MV-4-11 (cell line): ENCODE data around the gene GFRA1.

Source experiments
- DNase-seq: peaks from one replicate; lab custom pipeline; 2025; lab: John Stamatoyannopoulos, UW

Gene GFRA1

GRCh38 chr10:116029826-116030225 lies 243.2 kb downstream of the GFRA1 start:
- no peak for DNase-seq

DNA sequence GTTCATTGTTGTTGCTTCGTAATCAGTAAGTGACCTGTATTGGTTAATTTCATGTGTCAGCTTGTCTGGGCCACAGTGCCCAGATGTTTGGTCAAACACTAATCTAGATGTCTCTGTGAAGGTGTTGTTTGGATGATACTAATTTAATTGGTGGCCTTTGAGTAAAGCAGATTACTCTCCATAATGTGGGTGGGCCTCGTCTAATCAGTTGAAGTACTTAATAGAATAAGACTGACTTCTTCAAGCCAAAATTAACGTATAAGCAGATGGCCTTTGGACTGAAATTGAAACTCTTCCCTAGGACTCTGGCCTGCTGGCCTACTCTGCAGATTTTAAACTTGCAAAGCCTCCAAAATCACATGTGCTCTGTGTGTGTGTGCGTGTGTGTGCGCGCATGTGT lies 245.7 kb downstream of the GFRA1 start:
- no peak for DNase-seq

DNA sequence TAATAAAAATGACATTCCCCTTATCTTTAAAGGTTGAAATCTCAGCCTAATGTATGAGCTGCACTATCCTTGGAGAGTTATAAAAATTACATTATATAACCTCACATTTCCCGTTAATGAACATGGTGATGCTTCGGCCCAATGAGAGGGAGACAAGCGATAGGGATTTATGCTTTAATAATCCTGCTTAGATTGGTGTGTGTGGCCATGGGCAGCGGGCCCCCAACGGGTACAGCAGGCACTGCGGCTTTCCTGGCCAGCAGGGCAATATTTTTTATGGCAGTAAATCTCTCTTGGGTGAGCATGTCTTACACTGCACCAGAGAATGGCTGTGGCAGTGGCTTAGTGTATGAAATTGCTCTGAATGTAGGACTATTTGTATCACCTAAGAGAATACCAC lies 246.3 kb downstream of the GFRA1 start:
- DNase-seq, result no peak

- no peak for DNase-seq
These were observed 246.7 kb downstream of the GFRA1 start for GRCh38 chr10:116026315-116026714.

- no peak for DNase-seq
These were observed 248.6 kb downstream of the GFRA1 start for GRCh38 chr10:116024271-116024878.

DNA sequence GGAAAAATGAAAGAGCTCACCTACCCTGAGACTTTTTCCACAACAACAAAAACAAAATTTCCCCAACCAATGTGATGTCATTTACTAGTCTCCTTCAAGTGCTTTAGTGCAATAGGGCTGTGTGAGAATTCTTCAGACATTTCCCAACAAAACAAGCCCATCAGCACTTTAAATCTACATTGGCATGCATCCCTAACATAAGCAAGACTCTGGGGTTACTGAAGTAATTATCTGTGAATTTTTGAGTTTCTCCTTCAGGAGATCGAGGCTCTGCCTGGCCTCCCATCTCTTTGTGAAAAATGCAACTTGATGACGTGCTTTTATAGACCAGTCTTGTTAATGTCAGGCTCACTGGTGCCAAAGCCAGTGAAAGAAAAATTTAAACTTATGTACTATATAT lies 255.6 kb downstream of the GFRA1 start:
- DNase-seq, result no peak

- DNase-seq, result no peak
These were observed 257.2 kb downstream of the GFRA1 start for GRCh38 chr10:116015583-116016333.

- DNase-seq, result peak; percentile 33
These were observed 258.0 kb downstream of the GFRA1 start for GRCh38 chr10:116014871-116015582.

GRCh38 chr10:116014326-116014725 lies 258.7 kb downstream of the GFRA1 start:
- no peak for DNase-seq

GRCh38 chr10:116011929-116012328 lies 261.1 kb downstream of the GFRA1 start:
- no peak for DNase-seq

DNA sequence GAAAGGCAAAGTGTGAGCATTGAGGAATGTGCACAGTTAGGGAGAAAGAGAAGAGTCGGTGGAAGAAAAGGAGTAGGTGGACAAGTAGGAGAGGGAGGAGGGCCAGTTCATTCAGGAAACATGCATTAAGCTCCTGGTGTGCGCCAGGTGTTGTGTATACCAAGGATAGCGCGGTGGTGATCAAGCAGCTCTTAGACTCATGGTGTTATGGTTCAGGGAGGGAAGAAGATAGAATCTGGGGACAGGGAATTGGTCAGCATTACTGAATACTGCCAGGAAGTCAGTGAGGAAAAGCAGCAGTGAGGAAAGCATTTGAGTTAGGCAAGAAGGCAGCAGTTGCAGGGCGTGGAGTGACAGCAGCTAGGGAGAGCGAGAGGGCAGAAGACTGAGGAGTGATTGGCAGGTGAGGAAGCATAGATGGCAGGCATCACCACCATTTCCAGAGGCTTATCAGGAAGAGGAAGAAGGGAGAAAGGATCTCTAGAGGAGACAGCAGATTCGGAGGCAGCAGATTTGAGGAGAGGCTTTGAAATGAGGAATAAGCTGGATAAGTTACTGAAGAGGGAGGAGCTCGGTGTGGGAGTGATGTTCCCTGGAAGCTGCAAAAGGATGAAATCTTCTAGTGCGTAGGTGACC lies 265.6 kb downstream of the GFRA1 start:
- no peak for DNase-seq
